NCI-H2227 treated with DMSO at 0.1 percent for 48 hours (cell line): ENCODE measurements around the gene ANKRD36C.
"Not testable (repeated sequence)": the region's sequence is repeated elsewhere in the genome, so short reads cannot be mapped to it uniquely, and the experiment has no call there.

ENCODE experiments used
- DNase-seq: peaks from one replicate; lab custom pipeline; 2025; lab: John Stamatoyannopoulos, UW

The ANKRD36C gene

DNA sequence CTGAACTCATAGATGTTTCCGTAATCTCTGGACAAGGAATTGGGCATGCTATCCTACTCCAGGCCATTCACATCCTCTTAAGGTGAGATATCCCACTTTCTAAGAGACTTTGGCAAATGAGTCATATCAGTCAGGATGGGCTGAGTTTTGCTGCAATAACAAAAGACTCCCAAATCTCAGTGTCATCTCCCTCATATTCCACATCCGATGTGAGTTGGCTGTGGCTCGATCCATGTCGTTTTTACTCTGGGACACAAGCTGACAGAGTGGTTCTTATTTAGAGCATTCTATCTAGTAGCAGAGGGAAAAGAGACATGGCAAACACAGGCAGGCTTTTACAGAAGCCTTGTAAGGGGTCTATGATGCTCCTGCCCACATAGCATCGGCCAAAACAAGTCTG is 14.6 kb upstream of the ANKRD36C start:
- DNase-seq = not testable (repeated sequence)

- not testable (repeated sequence) for DNase-seq
Measured at GRCh38 chr2:95992520-95993272, 1.1 kb upstream of the ANKRD36C start.

- DNase-seq = not testable (repeated sequence)
Measured at GRCh38 chr2:95992102-95992501, 478 bp upstream of the ANKRD36C start.

DNA sequence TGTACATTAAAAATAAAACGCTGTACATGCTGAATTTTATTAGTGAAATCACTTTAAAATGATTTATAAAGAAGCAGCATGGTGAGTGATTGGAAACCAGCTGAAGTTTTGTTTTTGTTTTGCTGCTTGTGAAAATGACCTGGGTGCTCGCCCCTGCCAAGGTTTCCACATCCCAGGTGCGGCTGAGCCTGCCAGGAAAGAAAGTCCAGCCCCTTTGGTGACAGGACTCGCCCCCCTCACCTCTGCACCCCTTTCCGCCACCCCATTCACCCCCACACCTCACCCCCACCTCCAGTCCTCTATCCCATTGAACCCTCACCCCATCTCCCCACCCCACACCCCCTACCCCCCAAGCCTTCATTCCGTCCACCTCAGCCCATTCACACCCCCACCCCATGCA is 740 bp downstream of the ANKRD36C start:
- DNase-seq = not testable (repeated sequence)

DNA sequence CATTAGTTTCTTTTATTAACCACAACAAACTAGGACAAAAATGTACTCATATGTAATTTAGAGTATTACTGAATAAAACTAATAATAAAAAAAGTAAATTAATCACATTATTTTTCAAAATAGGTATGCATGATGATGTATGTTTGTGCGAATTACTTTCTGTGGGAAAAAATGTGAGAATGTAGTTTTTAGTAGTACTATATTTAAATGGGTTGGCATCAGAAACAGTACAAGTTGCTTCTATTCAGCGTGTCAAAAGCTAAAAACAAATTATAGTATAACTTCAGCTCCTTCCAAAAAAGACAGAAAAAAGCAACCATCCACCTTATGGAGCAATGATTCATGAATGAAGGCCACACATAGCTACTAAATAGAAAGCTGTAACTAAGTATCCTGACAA is 40.0 kb downstream of the ANKRD36C start:
- not testable (repeated sequence) for DNase-seq

DNA sequence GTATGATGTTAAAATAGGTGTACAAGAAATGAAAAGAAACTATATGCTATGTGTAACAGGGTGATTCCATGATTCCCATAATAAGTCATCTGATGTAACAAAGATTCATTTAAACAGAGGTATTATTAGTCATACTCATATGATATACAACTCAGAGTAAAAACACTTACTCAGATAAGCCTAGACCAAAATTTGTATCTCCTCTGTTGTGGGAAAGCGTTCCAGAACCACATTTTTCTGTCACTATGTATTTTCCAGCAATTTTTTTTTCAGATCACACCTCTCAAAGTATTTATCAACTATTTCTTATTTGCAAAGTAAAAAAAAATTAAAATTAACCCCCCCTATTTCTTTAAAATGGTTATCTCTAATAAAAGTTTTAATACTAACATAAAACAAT is 43.6 kb downstream of the ANKRD36C start:
- DNase-seq = not testable (repeated sequence)

DNA sequence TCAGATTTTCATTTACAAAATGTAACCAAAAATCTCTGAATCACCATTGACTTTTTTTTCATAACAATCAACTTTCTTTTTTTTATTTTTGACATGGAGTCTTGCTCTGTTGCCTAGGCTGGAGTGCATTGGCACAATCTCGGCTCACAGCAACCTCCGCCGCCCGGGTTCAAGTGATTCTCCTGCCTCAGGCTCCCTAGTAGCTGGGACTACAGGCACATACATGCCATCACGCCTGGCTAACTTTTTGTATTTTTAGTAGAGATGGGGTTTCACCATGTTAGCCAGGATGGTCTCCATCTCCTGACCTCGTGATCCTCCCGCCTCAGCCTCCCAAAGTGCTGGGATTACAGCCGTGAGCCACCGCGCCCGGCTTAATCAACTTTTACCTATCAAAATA is 51.7 kb downstream of the ANKRD36C start:
- not testable (repeated sequence) for DNase-seq

- DNase-seq = not testable (repeated sequence)
Measured at GRCh38 chr2:95930740-95931139, 60.9 kb downstream of the ANKRD36C start.

- not testable (repeated sequence) for DNase-seq
Measured at GRCh38 chr2:95917007-95917406, 74.6 kb downstream of the ANKRD36C start.

DNA sequence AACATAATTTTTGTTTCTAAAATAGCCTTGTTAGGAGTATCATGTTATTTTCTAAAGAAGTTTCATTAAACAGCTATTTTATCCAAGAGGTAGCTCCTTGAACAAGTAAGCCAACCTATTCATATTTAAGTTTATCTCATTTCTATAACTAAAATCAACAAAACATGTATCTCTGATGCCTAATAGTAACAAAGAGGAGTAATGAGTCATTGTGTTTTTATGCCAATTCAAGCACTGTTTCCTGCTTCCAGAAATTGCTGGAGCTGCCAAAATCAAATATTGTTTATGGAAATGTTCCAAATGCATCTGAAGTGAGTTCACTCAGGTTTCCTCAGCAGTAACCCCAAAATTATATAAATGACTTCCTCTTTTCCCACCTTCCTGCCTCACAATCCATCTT is 76.5 kb downstream of the ANKRD36C start:
- not testable (repeated sequence) for DNase-seq

GRCh38 chr2:95911431-95911830 is 80.2 kb downstream of the ANKRD36C start:
- DNase-seq = not testable (repeated sequence)

DNA sequence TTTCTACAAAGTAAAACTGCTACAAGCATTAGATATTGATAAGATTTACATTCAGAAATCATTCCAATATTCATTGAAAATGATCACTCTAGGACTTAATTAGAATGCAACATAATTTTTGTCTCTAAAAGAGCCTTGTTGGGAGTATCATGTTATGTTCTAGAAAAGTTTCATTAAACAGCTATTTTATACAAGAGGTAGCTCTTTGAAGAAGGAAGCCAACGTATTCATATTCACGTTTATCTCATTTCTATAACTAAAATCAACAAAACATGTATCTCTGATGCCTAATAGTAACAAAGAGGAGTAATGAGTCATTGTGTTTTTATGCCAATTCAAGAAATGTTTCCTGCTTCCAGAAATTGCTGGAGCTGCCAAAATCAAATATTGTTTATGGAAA is 97.2 kb downstream of the ANKRD36C start:
- DNase-seq = not testable (repeated sequence)

GRCh38 chr2:95867929-95868328 is 123.7 kb downstream of the ANKRD36C start:
- not testable (repeated sequence) for DNase-seq

GRCh38 chr2:95867047-95867677 is 124.5 kb downstream of the ANKRD36C start:
- not testable (repeated sequence) for DNase-seq

DNA sequence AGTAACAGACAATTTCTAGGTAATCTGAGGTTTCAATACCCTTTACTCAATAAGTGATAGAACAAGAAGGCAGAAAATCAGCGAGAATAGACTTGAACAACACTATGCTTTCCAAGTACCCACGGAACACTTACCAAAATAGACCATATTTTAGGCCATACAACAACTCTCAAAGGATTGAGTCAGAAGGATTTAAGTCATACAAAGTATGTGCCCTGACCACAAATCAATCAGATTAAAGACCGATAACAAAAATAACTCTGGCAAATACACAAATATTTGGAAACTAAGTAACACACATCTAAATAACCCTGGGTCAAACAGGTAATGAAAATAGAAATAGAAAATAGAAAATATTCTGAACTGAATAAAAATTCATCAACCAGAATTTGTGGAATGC is 129.5 kb downstream of the ANKRD36C start:
- not testable (repeated sequence) for DNase-seq

- no peak for DNase-seq
Measured at GRCh38 chr2:95836151-95836550, 155.5 kb downstream of the ANKRD36C start.

- DNase-seq = not testable (repeated sequence)
Measured at GRCh38 chr2:95834077-95835013, 157.3 kb downstream of the ANKRD36C start.

DNA sequence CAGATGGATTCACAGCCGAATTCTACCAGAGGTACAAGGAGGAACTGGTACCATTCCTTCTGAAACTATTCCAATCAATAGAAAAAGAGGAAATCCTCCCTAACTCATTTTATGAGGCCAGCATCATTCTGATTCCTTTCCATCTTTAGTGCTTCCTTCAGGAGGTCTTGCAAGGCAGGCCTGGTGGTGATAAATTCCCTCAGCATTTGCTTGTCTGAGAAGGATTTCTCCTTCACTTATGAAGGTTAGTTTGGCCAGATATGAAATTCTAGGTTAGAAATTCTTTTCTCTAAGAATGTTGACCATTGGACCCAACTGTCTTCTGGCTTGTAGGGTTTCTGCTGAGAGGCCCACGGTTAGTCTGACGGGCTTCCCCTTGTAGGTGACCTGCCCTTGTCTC is 167.4 kb downstream of the ANKRD36C start:
- DNase-seq = not testable (repeated sequence)

GRCh38 chr2:95817521-95817920 is 174.1 kb downstream of the ANKRD36C start:
- not testable (repeated sequence) for DNase-seq

DNA sequence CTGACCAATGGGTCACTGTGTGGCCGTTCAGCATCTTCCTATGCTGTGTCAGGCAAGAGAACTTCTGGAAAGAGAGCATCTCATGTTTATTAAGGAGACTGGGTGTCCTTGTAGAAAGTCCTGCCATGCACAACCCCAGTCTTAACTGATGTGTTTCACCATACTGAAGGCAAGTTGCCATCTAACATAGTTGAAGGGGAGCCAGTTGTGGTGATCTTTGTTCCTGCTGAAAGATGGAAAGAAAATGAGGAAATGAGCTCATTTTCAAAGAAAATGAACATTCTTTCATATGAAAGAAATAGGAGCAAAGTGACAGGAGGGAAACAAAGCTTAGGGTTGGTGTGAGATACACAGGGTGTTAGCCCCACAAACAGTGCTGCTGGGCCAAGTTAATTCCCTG is 178.3 kb downstream of the ANKRD36C start:
- not testable (repeated sequence) for DNase-seq

GRCh38 chr2:95799892-95800291 is 191.7 kb downstream of the ANKRD36C start:
- no peak for DNase-seq
